HepG2 (cell line): ENCODE measurements around the gene CCN2. TPM values are rescaled to one million over a fixed set of nuclear protein-coding genes. Genes with fewer than 3 reads are reported as not detected.
A peak's percentile ranks its signal among the peaks of the same experiment; 100 is the strongest.

Experiments used
- HDAC2 ChIP-seq: sonication (generic); formaldehyde crosslinking; IDR thresholded peaks from 2 replicates; pipeline ENCODE4 v1.4.0; 2020; ENCODE audit warnings: missing genetic modification reagents
- HNRNPK ChIP-seq: fragments of 200-400 bp; formaldehyde crosslinking; IDR thresholded peaks from 2 replicates; pipeline ENCODE4 v1.6.1; 2018; ENCODE audit warnings: low read length, low read depth, moderate library complexity, mild to moderate bottlenecking; ENCODE audit not compliant: poor library complexity, severe bottlenecking
- HOMEZ ChIP-seq: IDR thresholded peaks from 2 replicates; pipeline ENCODE4 v1.6.1; 2016; ENCODE audit warnings: low read depth
- KLF15 ChIP-seq: sonication (generic); formaldehyde crosslinking; IDR thresholded peaks from 2 replicates; pipeline ENCODE4 v1.8.1; 2023; ENCODE audit warnings: borderline replicate concordance, mild to moderate bottlenecking, inconsistent platforms, missing genetic modification reagents, mixed read lengths
- MEIS2 ChIP-seq: sonication (generic); formaldehyde crosslinking; IDR thresholded peaks from 2 replicates; pipeline ENCODE4 v1.9.0; 2021; ENCODE audit warnings: mild to moderate bottlenecking, missing genetic modification reagents
- MZF1 ChIP-seq: sonication (generic); formaldehyde crosslinking; IDR thresholded peaks from 2 replicates; pipeline ENCODE4 v1.8.1; 2023; ENCODE audit warnings: mild to moderate bottlenecking, missing genetic modification reagents, borderline replicate concordance
- PAXIP1 ChIP-seq: sonication (generic); formaldehyde crosslinking; conservative IDR thresholded peaks from 2 replicates; pipeline ENCODE4 v1.4.0; 2020; ENCODE audit warnings: mild to moderate bottlenecking, missing genetic modification reagents, moderate library complexity
- RCOR2 ChIP-seq: IDR thresholded peaks from 2 replicates; pipeline ENCODE4 v1.6.1; 2016; ENCODE audit warnings: missing biosample characterization, missing genetic modification reagents
- SP2 ChIP-seq: sonication (generic); formaldehyde crosslinking; IDR thresholded peaks from 2 replicates; pipeline ENCODE4 v1.5.1; 2020; ENCODE audit warnings: mild to moderate bottlenecking, missing genetic modification reagents
- TBP ChIP-seq: sonication (generic); formaldehyde crosslinking; IDR thresholded peaks from 2 replicates; pipeline ENCODE4 v1.5.0; 2020; ENCODE audit warnings: missing genetic modification reagents
- ZBTB10 ChIP-seq: sonication (generic); formaldehyde crosslinking; IDR thresholded peaks from 2 replicates; pipeline ENCODE4 v1.4.0; 2020; ENCODE audit warnings: missing genetic modification reagents, borderline replicate concordance
- ZBTB20 ChIP-seq: sonication (generic); formaldehyde crosslinking; IDR thresholded peaks from 2 replicates; pipeline ENCODE4 v1.8.1; 2023; ENCODE audit warnings: missing genetic modification reagents, low read depth, mild to moderate bottlenecking, borderline replicate concordance
- ZEB1 ChIP-seq: IDR thresholded peaks from 2 replicates; pipeline ENCODE4 v1.6.1; 2012; ENCODE audit warnings: mild to moderate bottlenecking, low read depth, inconsistent platforms; ENCODE audit not compliant: insufficient replicate concordance
- ZFP1 ChIP-seq: IDR thresholded peaks from 2 replicates; pipeline ENCODE4 v1.6.1; 2016
- ZFP41 ChIP-seq: sonication (generic); formaldehyde crosslinking; IDR thresholded peaks from 2 replicates; pipeline ENCODE4 v1.4.0; 2020; ENCODE audit warnings: mild to moderate bottlenecking, missing genetic modification reagents, borderline replicate concordance
- ZMYM4 ChIP-seq: sonication (generic); formaldehyde crosslinking; IDR thresholded peaks from 2 replicates; pipeline ENCODE4 v1.8.1; 2023; ENCODE audit warnings: mild to moderate bottlenecking, missing genetic modification reagents
- ZNF232 ChIP-seq: sonication (generic); formaldehyde crosslinking; IDR thresholded peaks from 2 replicates; pipeline ENCODE4 v1.4.0; 2020; ENCODE audit warnings: missing genetic modification reagents, borderline replicate concordance
- ZNF362 ChIP-seq: sonication (generic); formaldehyde crosslinking; IDR thresholded peaks from 2 replicates; pipeline ENCODE4 v1.4.0; 2020; ENCODE audit warnings: missing genetic modification reagents, mild to moderate bottlenecking, borderline replicate concordance
- ZNF382 ChIP-seq: sonication (generic); formaldehyde crosslinking; IDR thresholded peaks from 2 replicates; pipeline ENCODE4 v1.5.0; 2020; ENCODE audit warnings: missing genetic modification reagents, mild to moderate bottlenecking, borderline replicate concordance
- polyA plus RNA-seq, 8 experiments: library from polyadenylated mRNA; depleted of rRNA in 3 of 8; stranded (reverse) in 7 of 8; unstranded in 1 of 8; fragments of >200 nt; fragmentation: Illumina TruSeq in 4 of 8; extraction: Trizol in 4 of 8; gene quantifications; 2 replicates each; pipeline versions ENCODE4 v1.2.1 to v1.2.3, GENCODE V29; 2011 to 2016; ENCODE audit warnings: low read depth in 4 of 8, missing spikeins in 1 of 8, mixed read lengths in 1 of 8; ENCODE audit not compliant: insufficient read depth in 1 of 8
- total RNA-seq, 5 experiments: library from RNA; depleted of rRNA; stranded (reverse); fragments of >200 nt; fragmentation: Illumina TruSeq; extraction: Trizol; gene quantifications; 2 replicates each; pipeline ENCODE4 v1.2.3, GENCODE V29; 2016; ENCODE audit warnings: low read depth in 1 of 5

CCN2 gene
- total and polyA plus RNA-seq, 2 of the 13 experiments (the other 11 are each of a cell fraction or from before 2014, with no cell fraction given): 34.7 to 316 TPM

GRCh38 chr6:131949909-131950766, 1.0 kb downstream of the CCN2 start (continued):
- TF ChIP-seq ZNF362 (CRISPR knock-in tag) (peak; percentile 65; the same call in 1 of the 2 replicates), ZFP41 (CRISPR knock-in tag) (peak; percentile 39), TBP (CRISPR knock-in tag) (0 out of 2 replicates have a peak, but pooled peaks have one; percentile 55), HOMEZ (CRISPR knock-in tag) (no peak), ZBTB10 (CRISPR knock-in tag) (peak; percentile 1; the same call in 1 of the 2 replicates), SP2 (CRISPR knock-in tag) (peak; percentile 57; the same call in 1 of the 2 replicates), KLF15 (CRISPR knock-in tag) (no peak), ZMYM4 (CRISPR knock-in tag) (peak; percentile 68), HNRNPK (no peak), PAXIP1 (CRISPR knock-in tag) (peak; percentile 25; the same call in 1 of the 2 replicates), ZBTB20 (CRISPR knock-in tag) (0 out of 2 replicates have a peak, but pooled peaks have one; percentile 65), ZEB1 (no peak), RCOR2 (no peak), ZFP1 (CRISPR knock-in tag) (no peak), ZNF382 (CRISPR knock-in tag) (no peak), MEIS2 (CRISPR knock-in tag) (0 out of 2 replicates have a peak, but pooled peaks have one; percentile 52), MZF1 (CRISPR knock-in tag) (0 out of 2 replicates have a peak, but pooled peaks have one; percentile 33), ZNF232 (peak; percentile 22; the same call in 1 of the 2 replicates), HDAC2 (CRISPR knock-in tag) (peak; percentile 39)
